ENCODE data around the gene CASKIN1. TPM values are rescaled to one million over a fixed set of nuclear protein-coding genes. Genes with fewer than 3 reads are reported as not detected.

CASKIN1 gene
- total RNA-seq, 1 experiment from 2014 or later, result 5.9 TPM

DNA sequence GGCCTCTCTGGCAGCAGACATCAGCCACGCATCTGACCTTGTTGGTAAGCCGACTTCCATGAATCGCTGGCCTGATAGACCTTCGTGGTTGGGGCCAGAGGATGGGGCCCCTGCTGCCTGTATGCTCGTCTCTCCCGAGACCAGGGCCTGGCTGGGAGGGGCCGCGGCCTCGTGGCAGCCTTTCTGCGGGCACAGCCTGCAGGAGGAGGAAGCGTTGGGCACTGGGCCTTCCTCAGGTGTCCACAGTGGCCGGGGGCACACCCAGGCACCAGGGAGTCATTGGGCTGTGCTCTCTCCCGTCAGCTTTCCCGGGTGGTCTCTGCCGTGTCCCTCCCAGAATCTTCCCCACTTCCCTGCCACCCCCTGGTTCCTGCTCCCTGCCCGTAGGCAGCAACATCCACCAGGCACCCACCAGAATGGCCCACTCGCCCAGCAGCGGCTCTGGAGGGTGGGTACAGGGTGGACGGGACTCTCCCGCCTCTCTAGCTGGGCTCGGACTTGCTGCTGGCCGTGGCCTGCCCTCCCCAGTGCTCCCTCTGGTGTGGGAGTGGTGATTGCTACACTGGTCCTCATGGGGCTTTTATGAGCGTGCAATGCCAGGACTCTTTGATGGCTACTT, 33.3 kb upstream of the CASKIN1 start:
- ChIA-PET RAD21 (ENCODE audit: low non-redundant PET in 1 of 2, low total read pairs in 2 of 2, uncharacterized antibody in 2 of 2, unreplicated experiment in 2 of 2) (no interaction called here), POLR2A (no interaction called here), CTCF (no interaction called here)
- ATAC-seq (no peak), DNase-seq (ENCODE audit: low read depth, low spot score) (no peak)
- H3K9me2 ChIP-seq (ENCODE audit: insufficient read depth), result no peaks in the 10 kb centered on the region
- no peak overlapping the region; the same call in 1 of the 2 replicates for H3K27ac ChIP-seq (ENCODE audit: low read depth, low read length)
- no peak for TF ChIP-seq SRF (IDR thresholded peaks at IDR 0.05; ENCODE audit: low read depth)
- TF ChIP-seq EZH2 (IDR thresholded peaks at IDR 0.05), result no peak
- no peak for TF ChIP-seq JUND (IDR thresholded peaks at IDR 0.05)
- TF ChIP-seq, protein P1, sequence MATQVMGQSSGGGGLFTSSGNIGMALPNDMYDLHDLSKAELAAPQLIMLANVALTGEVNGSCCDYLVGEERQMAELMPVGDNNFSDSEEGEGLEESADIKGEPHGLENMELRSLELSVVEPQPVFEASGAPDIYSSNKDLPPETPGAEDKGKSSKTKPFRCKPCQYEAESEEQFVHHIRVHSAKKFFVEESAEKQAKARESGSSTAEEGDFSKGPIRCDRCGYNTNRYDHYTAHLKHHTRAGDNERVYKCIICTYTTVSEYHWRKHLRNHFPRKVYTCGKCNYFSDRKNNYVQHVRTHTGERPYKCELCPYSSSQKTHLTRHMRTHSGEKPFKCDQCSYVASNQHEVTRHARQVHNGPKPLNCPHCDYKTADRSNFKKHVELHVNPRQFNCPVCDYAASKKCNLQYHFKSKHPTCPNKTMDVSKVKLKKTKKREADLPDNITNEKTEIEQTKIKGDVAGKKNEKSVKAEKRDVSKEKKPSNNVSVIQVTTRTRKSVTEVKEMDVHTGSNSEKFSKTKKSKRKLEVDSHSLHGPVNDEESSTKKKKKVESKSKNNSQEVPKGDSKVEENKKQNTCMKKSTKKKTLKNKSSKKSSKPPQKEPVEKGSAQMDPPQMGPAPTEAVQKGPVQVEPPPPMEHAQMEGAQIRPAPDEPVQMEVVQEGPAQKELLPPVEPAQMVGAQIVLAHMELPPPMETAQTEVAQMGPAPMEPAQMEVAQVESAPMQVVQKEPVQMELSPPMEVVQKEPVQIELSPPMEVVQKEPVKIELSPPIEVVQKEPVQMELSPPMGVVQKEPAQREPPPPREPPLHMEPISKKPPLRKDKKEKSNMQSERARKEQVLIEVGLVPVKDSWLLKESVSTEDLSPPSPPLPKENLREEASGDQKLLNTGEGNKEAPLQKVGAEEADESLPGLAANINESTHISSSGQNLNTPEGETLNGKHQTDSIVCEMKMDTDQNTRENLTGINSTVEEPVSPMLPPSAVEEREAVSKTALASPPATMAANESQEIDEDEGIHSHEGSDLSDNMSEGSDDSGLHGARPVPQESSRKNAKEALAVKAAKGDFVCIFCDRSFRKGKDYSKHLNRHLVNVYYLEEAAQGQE (IDR thresholded peaks at IDR 0.05; ENCODE audit: low read depth), result no peak
- TF ChIP-seq, protein P2, sequence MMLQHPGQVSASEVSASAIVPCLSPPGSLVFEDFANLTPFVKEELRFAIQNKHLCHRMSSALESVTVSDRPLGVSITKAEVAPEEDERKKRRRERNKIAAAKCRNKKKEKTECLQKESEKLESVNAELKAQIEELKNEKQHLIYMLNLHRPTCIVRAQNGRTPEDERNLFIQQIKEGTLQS (IDR thresholded peaks at IDR 0.05), result no peak
- no peak for TF ChIP-seq ELF1 (IDR thresholded peaks at IDR 0.05; ENCODE audit: borderline replicate concordance, low read depth)
- TF ChIP-seq POLR2A (IDR thresholded peaks at IDR 0.05; ENCODE audit: borderline replicate concordance, extremely low read depth, insufficient read depth, insufficient read length), result no peak
- TF ChIP-seq, protein P3, sequence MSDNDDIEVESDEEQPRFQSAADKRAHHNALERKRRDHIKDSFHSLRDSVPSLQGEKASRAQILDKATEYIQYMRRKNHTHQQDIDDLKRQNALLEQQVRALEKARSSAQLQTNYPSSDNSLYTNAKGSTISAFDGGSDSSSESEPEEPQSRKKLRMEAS (IDR thresholded peaks at IDR 0.05), result no peak
- H3K4me1 ChIP-seq (ENCODE audit: control insufficient read depth in 1 of 2, insufficient read depth in 2 of 2, low read length in 2 of 2), result peaks cover 19 to 20% of the 10 kb centered on the region in 2 experiments
- no peaks in the 10 kb centered on the region for H3K9me3 ChIP-seq (ENCODE audit: control insufficient read depth in 1 of 2, insufficient read depth in 1 of 2, low read depth in 1 of 2, low read length in 2 of 2)
- peaks cover 9 to 19% of the 10 kb centered on the region in 2 experiments; a peak in 3 of 4 replicates for H3K36me3 ChIP-seq (ENCODE audit: control insufficient read depth in 1 of 2, insufficient read depth in 2 of 2, low read length in 2 of 2)
- H3K27me3 ChIP-seq (ENCODE audit: insufficient read depth, low read length), result no peaks in the 10 kb centered on the region
- intact Hi-C loops (cut with micrococcal nuclease), result no loop called here
- no peak overlapping the region for H3K4me3 ChIP-seq (replicated peaks in 1 of 2; ENCODE audit: low read depth in 1 of 2, low read length in 2 of 2)
- no peak overlapping the region for H3K9ac ChIP-seq (ENCODE audit: low read length)
- no peak overlapping the region for H3K4me2 ChIP-seq (ENCODE audit: low read length)
- no peaks in the 10 kb centered on the region; the same call in 1 of the 2 replicates for H4K20me1 ChIP-seq (ENCODE audit: insufficient read depth)
- BruUV-seq (replicated peaks), result no TSS peak
- no peak overlapping the region for H2AFZ ChIP-seq (ENCODE audit: low read depth, low read length, poor library complexity, severe bottlenecking)
- peaks cover 50% of the 10 kb centered on the region for H3K79me2 ChIP-seq (ENCODE audit: insufficient read depth, low read length)
